HT1080 (cell line): ENCODE data around the gene CLEC1B. TPM values are rescaled to one million over a fixed set of nuclear protein-coding genes. Genes with fewer than 3 reads are reported as not detected.
"Not testable (repeated sequence)": the region's sequence is repeated elsewhere in the genome, so short reads cannot be mapped to it uniquely, and the experiment has no call there.

ENCODE experiments used
- DNase-seq: peaks from one replicate; pipeline ENCODE4 v3.0.0-alpha.2; 2015; ENCODE audit warnings: low read depth
- polyA plus RNA-seq, 2 experiments: library from polyadenylated mRNA; depleted of rRNA; stranded (reverse); fragments of >200 nt; gene quantifications; 2 replicates each; pipeline ENCODE4 v1.2.3, GENCODE V29; 2015
- total RNA-seq: library from RNA; depleted of rRNA; stranded (reverse); fragments of >200 nt; shearing (Covaris generic); gene quantifications from 2 replicates; pipeline ENCODE4 v1.2.3, GENCODE V29; 2014; rRNA removed

CLEC1B gene
- total RNA-seq = not detected in 2 replicates
- 0.09 TPM in 1 of 2 replicates, not detected in the other for polyA plus RNA-seq (2015; cell fraction: cytosol; rRNA removed)
- not detected in 2 replicates for polyA plus RNA-seq (2015; cell fraction: nucleus; rRNA removed)

- no peak for DNase-seq
Observed at GRCh38 chr12:9999016-9999415, at the start of gene CLEC1B. CLEC1B (minus strand) TSS chr12:9999121; CDS start chr12:9999100, 21 bp downstream.

- DNase-seq = no peak
Observed at GRCh38 chr12:10048526-10048925, 49.6 kb upstream of the CLEC1B start.

- DNase-seq = no peak
Observed at GRCh38 chr12:10042167-10042566, 43.2 kb upstream of the CLEC1B start.

- peak; percentile 28 for DNase-seq
Observed at GRCh38 chr12:10033783-10034545, 35.0 kb upstream of the CLEC1B start.

- DNase-seq = peak; percentile 93
Observed at GRCh38 chr12:10031771-10032175, 32.9 kb upstream of the CLEC1B start.

- no peak for DNase-seq
Observed at GRCh38 chr12:10031321-10031720, 32.4 kb upstream of the CLEC1B start.

- no peak for DNase-seq
Observed at GRCh38 chr12:10030446-10030845, 31.5 kb upstream of the CLEC1B start, which contains the start of gene CLEC9A. CLEC9A (plus strand) TSS chr12:10030682; CDS start chr12:10052688, 22,006 bp downstream.

- peak; percentile 52 for DNase-seq
Observed at GRCh38 chr12:10027721-10028120, 28.8 kb upstream of the CLEC1B start.

- peak; percentile 18 for DNase-seq
Observed at GRCh38 chr12:10027311-10027710, 28.4 kb upstream of the CLEC1B start.

GRCh38 chr12:10026666-10027065 lies 27.7 kb upstream of the CLEC1B start:
- not testable (repeated sequence) for DNase-seq

- DNase-seq = no peak
Observed at GRCh38 chr12:10025236-10025635, 26.3 kb upstream of the CLEC1B start.

- DNase-seq = no peak
Observed at GRCh38 chr12:10021342-10021741, 22.4 kb upstream of the CLEC1B start.

GRCh38 chr12:10018386-10018785 lies 19.5 kb upstream of the CLEC1B start:
- no peak for DNase-seq

- peak; percentile 62 for DNase-seq
Observed at GRCh38 chr12:10016881-10017280, 18.0 kb upstream of the CLEC1B start.

GRCh38 chr12:10015450-10015849 lies 16.5 kb upstream of the CLEC1B start:
- no peak for DNase-seq

GRCh38 chr12:10012630-10013330 lies 13.9 kb upstream of the CLEC1B start:
- DNase-seq = no peak

GRCh38 chr12:10001171-10001776 lies 2.4 kb upstream of the CLEC1B start:
- no peak for DNase-seq

- DNase-seq = no peak
Observed at GRCh38 chr12:9992296-9992695, 6.6 kb downstream of the CLEC1B start.

- DNase-seq = no peak
Observed at GRCh38 chr12:9991876-9992275, 7.0 kb downstream of the CLEC1B start.

- DNase-seq = no peak
Observed at GRCh38 chr12:9980126-9980525, 18.8 kb downstream of the CLEC1B start.

GRCh38 chr12:9977916-9978315 lies 21.0 kb downstream of the CLEC1B start:
- DNase-seq = no peak

- not testable (repeated sequence) for DNase-seq
Observed at GRCh38 chr12:9976626-9977025, 22.3 kb downstream of the CLEC1B start.
